HPDE6-E6E7 (cell line): ENCODE measurements around the gene LPAR3.
A peak's percentile ranks its signal among the peaks of the same experiment; 100 is the strongest.
"Not testable (repeated sequence)": the region's sequence is repeated elsewhere in the genome, so short reads cannot be mapped to it uniquely, and the experiment has no call there.

ENCODE experiments used
- DNase-seq: peaks from one replicate; pipeline ENCODE4 v3.0.0; 2011; ENCODE audit warnings: missing footprints; ENCODE audit errors: extremely low spot score

LPAR3 gene

DNA sequence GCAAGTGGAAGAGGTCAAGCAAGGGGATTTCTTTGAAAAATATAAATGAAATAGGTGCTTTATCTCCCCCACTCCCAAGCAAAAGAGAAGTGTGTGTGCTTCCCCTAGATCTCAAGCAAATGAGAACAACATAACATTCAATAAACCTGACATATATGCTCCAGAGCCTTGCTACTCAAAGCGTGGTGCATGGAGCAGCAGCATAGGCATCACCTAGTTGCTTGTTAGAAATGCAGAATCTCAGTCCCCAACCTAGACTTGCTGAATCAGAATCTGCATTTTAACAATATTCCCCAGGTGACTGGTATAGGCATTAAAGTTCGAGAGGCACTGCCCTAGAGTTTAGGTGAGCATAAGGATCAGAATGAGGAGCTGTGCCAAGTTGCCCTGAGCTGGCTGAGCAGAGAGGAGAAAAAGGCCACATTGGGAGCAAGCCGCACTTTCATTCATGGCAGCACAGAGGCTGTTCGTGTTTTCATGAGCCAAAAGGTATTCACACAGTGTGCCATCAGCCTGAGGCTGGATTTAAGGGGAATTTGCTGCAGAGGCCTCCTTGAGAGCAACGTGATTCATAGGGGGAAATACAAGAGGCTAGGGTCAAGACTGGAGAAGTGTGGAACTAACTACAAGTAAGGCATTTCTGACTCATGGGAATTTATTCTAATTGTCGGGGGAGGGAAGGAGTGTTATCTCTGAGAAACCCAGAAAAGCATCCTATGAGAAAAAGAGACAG is 14.3 kb upstream of the LPAR3 start:
- peak; percentile 85 for DNase-seq

DNA sequence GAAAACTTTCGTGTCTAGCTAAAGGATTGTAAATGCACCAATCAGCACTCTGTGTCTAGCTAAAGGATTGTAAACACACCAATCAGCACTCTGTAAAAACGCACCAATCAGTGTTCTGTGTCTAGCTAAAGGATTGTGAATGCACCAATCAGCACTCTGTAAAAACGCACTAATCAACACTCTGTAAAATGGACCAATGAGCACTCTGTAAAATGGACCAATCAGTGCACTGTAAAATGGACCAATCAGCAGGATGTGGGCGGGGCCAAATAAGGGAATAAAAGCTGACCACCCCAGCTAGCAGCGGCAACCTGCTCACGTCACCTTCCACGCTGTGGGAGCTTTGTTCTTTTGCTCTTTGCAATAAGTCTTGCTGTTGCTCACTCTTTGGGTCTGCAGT is 9.7 kb upstream of the LPAR3 start:
- DNase-seq: not testable (repeated sequence)

DNA sequence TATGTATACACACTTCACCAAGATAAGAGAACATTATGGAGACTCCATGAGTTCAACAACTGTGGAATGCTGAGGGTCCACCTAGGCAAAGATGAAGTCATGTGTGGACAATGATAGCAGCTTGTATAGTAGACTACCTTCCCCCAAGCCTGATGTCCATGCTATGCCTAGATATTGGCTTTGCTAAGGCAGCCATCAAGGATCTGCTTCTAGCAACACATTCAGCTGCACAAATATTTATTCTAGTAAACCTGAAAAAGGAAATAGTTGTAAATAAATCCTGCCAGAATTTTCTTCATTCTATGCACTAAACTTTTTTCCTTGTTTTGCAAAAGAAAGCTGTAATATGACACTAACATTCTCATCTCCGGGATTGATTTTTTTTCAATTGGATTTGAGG is 7.0 kb upstream of the LPAR3 start:
- no peak for DNase-seq

- DNase-seq: no peak
Measured at GRCh38 chr1:84896279-84896678, 3.3 kb upstream of the LPAR3 start.

DNA sequence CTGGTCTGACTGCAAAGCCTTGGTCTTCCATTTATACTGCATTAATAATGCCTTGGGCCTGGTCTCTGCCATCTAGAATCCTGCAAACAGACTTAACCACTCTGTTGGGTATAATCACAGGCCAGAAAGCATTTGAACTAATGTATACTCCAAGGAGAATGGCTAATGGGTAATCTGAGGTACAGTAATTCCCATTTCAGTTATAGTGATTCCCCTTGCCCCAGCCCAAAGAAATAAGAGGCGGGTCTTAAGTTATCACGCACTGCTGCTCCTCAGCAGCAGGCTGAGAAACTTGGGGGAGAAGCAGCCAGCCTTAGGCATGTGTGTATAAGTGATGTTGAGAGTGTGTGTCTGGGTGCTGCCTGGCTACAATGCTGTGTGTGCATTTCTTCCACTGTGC is 2.4 kb downstream of the LPAR3 start:
- DNase-seq: no peak

- no peak for DNase-seq
Measured at GRCh38 chr1:84889437-84889836, 3.6 kb downstream of the LPAR3 start.

DNA sequence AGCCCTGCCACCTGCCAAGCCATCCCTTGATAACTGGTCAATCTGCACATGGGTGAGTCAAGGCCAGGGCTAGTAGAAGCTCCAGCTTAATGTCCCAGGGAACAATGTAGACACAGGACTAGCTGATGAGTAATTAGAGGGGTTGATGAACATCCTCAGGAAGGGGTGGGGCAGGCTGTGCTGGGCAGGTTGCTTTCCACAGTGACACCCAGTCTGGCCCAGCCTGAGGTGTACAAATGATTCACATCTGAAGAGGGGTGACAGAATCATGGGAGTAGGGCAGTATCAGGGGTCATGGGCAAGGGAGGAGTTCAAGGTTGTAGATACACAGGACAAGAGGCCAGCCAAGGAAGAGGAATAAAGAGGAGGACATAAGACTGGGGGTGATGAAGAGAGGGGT is 4.3 kb downstream of the LPAR3 start:
- DNase-seq: peak; percentile 87

GRCh38 chr1:84887261-84887934 is 5.6 kb downstream of the LPAR3 start:
- peak; percentile 74 for DNase-seq

DNA sequence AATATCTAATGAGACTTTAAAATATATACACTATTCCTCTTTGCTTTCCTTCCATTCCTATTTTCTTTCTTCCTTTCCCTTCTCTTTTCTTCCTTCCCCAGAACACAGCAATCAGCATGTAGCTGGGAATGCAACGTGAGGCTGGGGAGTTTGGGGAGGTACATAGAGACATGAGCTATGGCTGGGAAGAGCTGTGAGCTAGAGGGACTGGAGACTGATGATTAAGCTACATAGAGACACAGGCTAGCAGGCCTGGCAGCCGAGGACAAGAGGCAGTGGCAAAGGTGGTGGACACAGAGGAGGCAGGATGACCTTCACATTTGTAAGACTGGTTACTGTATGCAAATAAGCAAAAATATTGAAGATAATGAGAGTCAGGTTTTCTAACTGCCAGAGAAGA is 7.5 kb downstream of the LPAR3 start:
- DNase-seq: no peak

- no peak for DNase-seq
Measured at GRCh38 chr1:84884671-84885389, 8.2 kb downstream of the LPAR3 start.

DNA sequence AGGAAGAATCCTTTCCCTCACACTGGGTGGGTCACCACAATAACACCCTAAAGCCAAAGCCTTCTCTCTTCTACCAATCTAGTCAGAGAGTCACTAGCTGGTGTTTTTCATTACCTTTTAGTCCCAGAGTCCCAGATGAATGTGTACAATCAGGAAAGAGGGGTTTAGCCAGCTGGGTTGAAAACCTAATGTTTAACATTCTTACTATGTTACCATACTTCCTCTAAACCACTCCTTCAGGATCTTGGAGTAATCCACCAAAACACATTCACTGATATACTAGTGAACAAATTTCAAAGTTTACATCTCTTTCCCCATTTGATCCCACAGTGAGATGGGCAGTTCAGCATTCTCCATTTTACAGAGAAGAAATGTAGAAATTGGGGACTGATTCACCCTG is 9.7 kb downstream of the LPAR3 start:
- no peak for DNase-seq

DNA sequence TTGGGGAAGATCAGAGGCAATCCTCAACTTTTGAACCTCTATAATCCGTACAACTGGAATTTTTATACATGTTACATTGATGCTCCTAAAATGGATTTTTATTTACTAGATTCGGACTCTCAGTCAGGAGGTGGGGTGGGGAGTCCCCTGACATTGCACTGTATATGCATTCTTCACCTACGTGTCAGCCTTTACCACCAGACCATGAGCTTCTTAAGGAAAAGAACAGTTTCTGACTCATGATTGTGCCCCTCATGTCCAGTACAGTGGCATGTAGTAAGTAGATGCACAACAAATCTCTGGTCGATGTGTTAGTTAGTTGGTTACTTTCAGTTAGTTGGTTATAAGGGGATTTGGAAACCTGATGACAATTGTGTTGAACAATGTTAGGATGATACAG is 15.4 kb downstream of the LPAR3 start:
- DNase-seq: no peak

GRCh38 chr1:84876353-84876752 is 16.7 kb downstream of the LPAR3 start:
- no peak for DNase-seq

DNA sequence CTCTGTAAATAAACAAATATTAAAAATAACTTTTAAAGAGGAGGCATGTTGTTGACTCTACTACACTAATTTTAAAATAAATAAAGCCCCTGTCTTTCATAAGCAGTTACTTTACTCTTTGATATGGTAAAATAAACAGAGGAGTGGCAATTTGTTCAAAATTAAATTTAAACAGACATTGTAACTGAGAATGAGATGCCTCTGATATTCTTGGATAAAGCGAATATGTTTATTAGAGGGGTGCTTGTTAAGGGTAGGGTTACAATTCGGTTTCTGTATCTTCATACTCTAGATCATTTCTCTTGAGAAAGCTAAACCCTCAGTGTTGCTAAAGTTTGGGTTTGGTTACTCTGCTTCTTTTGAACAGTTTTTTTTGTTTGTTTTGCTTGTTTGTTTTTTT is 19.6 kb downstream of the LPAR3 start:
- DNase-seq: no peak

GRCh38 chr1:84872696-84873355 is 20.2 kb downstream of the LPAR3 start:
- no peak for DNase-seq

GRCh38 chr1:84871181-84871580 is 21.8 kb downstream of the LPAR3 start:
- DNase-seq: no peak

DNA sequence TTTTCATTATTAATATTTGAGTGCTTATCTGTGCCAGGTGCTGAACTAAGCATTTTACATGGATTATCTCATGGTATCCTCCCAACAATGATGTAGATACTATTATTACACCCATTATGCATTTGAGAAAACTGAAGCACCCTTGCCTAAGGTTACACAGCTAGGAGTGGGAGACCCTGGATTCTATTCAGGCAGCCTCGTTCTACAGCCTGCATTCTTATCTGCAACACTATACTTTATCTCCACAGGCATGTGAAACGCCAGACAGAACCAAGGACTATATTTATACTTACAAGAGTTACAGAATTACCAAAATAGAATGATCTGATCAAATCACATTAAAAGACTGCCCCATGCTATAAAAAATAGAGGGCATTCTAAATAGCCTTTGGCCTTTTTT is 22.4 kb downstream of the LPAR3 start:
- no peak for DNase-seq

- DNase-seq: no peak
Measured at GRCh38 chr1:84869720-84870119, 23.3 kb downstream of the LPAR3 start.

- DNase-seq: no peak
Measured at GRCh38 chr1:84862810-84863251, 30.2 kb downstream of the LPAR3 start.

GRCh38 chr1:84861988-84862644 is 30.9 kb downstream of the LPAR3 start:
- no peak for DNase-seq

DNA sequence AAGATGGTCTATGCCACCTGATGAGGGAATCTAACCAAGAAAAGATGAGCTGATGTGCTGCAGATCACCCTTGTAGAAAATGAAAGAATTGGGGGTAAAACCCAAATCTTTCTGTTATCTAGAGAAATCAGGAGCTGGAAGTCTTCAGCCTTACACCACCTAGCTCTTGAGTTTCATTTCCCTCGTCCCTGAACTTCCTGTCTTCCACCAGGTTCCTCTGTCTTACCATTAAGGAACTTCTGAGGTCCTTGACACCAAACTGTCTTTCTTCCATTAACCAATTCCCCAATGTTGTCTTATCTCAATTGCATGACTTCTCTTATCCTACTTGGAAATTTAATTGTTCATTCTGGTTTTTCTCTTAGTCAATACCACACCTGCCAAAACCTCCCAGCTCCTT is 31.5 kb downstream of the LPAR3 start:
- no peak for DNase-seq

GRCh38 chr1:84859866-84860265 is 33.1 kb downstream of the LPAR3 start:
- no peak for DNase-seq
